GM12878 (cell line): ENCODE data around the gene TBL1XR1. TPM values are rescaled to one million over a fixed set of nuclear protein-coding genes. Genes with fewer than 3 reads are reported as not detected.

ENCODE experiments used
- ASH2L ChIP-seq: fragments of 300-600, 200-600 bp; sonication (generic); IDR thresholded peaks from 2 replicates; pipeline ENCODE4 v1.6.1; 2017; ENCODE audit warnings: low read depth, mild to moderate bottlenecking, borderline replicate concordance
- ATF2 ChIP-seq: IDR thresholded peaks from 2 replicates; pipeline ENCODE4 v1.6.1; 2012; ENCODE audit warnings: low read length, inconsistent platforms
- BCL3 ChIP-seq: IDR thresholded peaks from 2 replicates; pipeline ENCODE4 v1.6.1; 2011; ENCODE audit warnings: borderline replicate concordance, low read depth, mild to moderate bottlenecking, moderate library complexity, low read length; ENCODE audit not compliant: insufficient read depth, poor library complexity, severe bottlenecking
- BHLHE40 ChIP-seq, 2 experiments: fragments of 450-650 bp in 1 of 2; IDR thresholded peaks; 2 replicates each; pipeline ENCODE4 v1.6.1; 2011 to 2017; ENCODE audit warnings: low read depth in 2 of 2, borderline replicate concordance in 1 of 2, improper control_type of control experiment in 1 of 2, low read length in 1 of 2, mild to moderate bottlenecking in 1 of 2
- BMI1 ChIP-seq: fragments of 450-650 bp; IDR thresholded peaks from 2 replicates; pipeline ENCODE4 v1.6.1; 2016; ENCODE audit warnings: mild to moderate bottlenecking, moderate library complexity, borderline replicate concordance
- CEBPZ ChIP-seq: fragments of 150-350 bp; IDR thresholded peaks from 2 replicates; pipeline ENCODE4 v1.6.1; 2016; ENCODE audit warnings: low read depth, low read length
- CREB1 ChIP-seq: IDR thresholded peaks from 2 replicates; pipeline ENCODE4 v1.6.1; 2012; ENCODE audit warnings: low read depth, mild to moderate bottlenecking, inconsistent platforms
- EED ChIP-seq: sonication (generic); IDR thresholded peaks from 2 replicates; pipeline ENCODE4 v1.6.1; 2016; ENCODE audit warnings: antibody characterized with exemption, low read depth
- GABPA ChIP-seq: IDR thresholded peaks from 2 replicates; pipeline ENCODE4 v1.6.1; 2014; ENCODE audit warnings: antibody characterized with exemption, low read depth, mild to moderate bottlenecking, inconsistent platforms
- HCFC1 ChIP-seq: fragments of 150-350 bp; IDR thresholded peaks from 2 replicates; pipeline ENCODE4 v1.6.1; 2014; ENCODE audit warnings: low read length
- JUND ChIP-seq: IDR thresholded peaks from 2 replicates; pipeline ENCODE4 v1.6.1; 2012; ENCODE audit warnings: low read depth, mild to moderate bottlenecking, low read length, improper control_type of control experiment, moderate library complexity
- MLLT1 ChIP-seq: fragments of 450-650 bp; IDR thresholded peaks from 2 replicates; pipeline ENCODE4 v1.6.1; 2016; ENCODE audit warnings: mild to moderate bottlenecking
- NFYA ChIP-seq: IDR thresholded peaks from 2 replicates; pipeline ENCODE4 v1.6.1; 2011; ENCODE audit warnings: low read depth, mild to moderate bottlenecking, low read length, improper control_type of control experiment, borderline replicate concordance
- NRF1 ChIP-seq: conservative IDR thresholded peaks from 2 replicates; pipeline ENCODE4 v1.6.1; 2011; ENCODE audit warnings: mild to moderate bottlenecking, low read depth, low read length, improper control_type of control experiment
- PBX3 ChIP-seq: IDR thresholded peaks from 2 replicates; pipeline ENCODE4 v1.6.1; 2011; ENCODE audit warnings: mild to moderate bottlenecking, low read depth, low read length, moderate library complexity; ENCODE audit not compliant: insufficient replicate concordance
- RUNX3 ChIP-seq: IDR thresholded peaks from 2 replicates; pipeline ENCODE4 v1.6.1; 2012; ENCODE audit warnings: low read length, inconsistent platforms
- SMAD1 ChIP-seq: fragments of 450-650 bp; IDR thresholded peaks from 2 replicates; pipeline ENCODE4 v1.6.1; 2018; ENCODE audit warnings: mild to moderate bottlenecking, low read depth; ENCODE audit not compliant: partially characterized antibody
- polyA plus RNA-seq, 11 experiments: library from polyadenylated mRNA; depleted of rRNA in 4 of 11; unstranded in 6 of 11; stranded (reverse) in 5 of 11; fragments of >200 nt; fragmentation: Nextera tagmentation in 4 of 11; fragmentation: Illumina TruSeq in 1 of 11; extraction: Ambion mirVana in 4 of 11; extraction: Trizol in 1 of 11; gene quantifications; 1 replicate in 1 of 11; 2 replicates in 10 of 11; pipeline versions ENCODE4 v1.2.1 to v1.2.3, GENCODE V29; 2011 to 2016; ENCODE audit warnings: inconsistent platforms in 2 of 11, missing spikeins in 2 of 11, low read depth in 1 of 11
- total RNA-seq, 4 experiments: library from RNA; depleted of rRNA in 3 of 4; stranded (reverse); fragments of >200 nt in 3 of 4; fragmentation: Illumina TruSeq in 1 of 4; extraction: Trizol in 1 of 4; gene quantifications; 2 replicates each; pipeline versions ENCODE4 v1.2.1 to v1.2.3, GENCODE V29; 2013 to 2021

TBL1XR1 gene
- total and polyA plus RNA-seq, 10 of the 15 experiments (the other 5 are each of a cell fraction or from before 2014, with no cell fraction given), result 13.0 to 115 (median 60.4) TPM

GRCh38 chr3:177201700-177202397 is 4.6 kb upstream of the TBL1XR1 start (continued):
- TF ChIP-seq BCL3, result peak; percentile 75
- 0 out of 2 replicates have a peak, but pooled peaks have one; percentile 33 for TF ChIP-seq BMI1
- TF ChIP-seq PBX3, result peak; percentile 30
- TF ChIP-seq ATF2, result peak; percentile 85
- peak; percentile 70; the same call in 1 of the 2 replicates for TF ChIP-seq JUND
- no peak for TF ChIP-seq SMAD1
- TF ChIP-seq NRF1, result no peak
- peak; percentile 92 to 93 for TF ChIP-seq BHLHE40 (IDR thresholded peaks at IDR 0.05; ENCODE audit: borderline replicate concordance in 1 of 2, low read depth in 2 of 2, low read length in 1 of 2)
- TF ChIP-seq MLLT1, result peak; percentile 60
- TF ChIP-seq RUNX3, result peak; percentile 98
- TF ChIP-seq EED, result peak; percentile 81; the same call in 1 of the 2 replicates
- TF ChIP-seq ASH2L, result no peak
- no peak for TF ChIP-seq NFYA
- no peak for TF ChIP-seq GABPA
- TF ChIP-seq CEBPZ, result no peak
- TF ChIP-seq HCFC1, result no peak
- TF ChIP-seq CREB1, result 0 out of 2 replicates have a peak, but pooled peaks have one; percentile 45
